ENCODE data around the gene AK5. TPM values are rescaled to one million over a fixed set of nuclear protein-coding genes. Genes with fewer than 3 reads are reported as not detected.

AK5 gene
- total and polyA plus RNA-seq, 4 donors, result 0.06 to 3.0 (median 0.15) TPM; not detected in 1

- WGBS, 2 donors, result 58 to 72% methylated on average over 8 of the region's 8 CpGs
- DNase-seq (peak; percentile 9 to 15 (median 11)), ATAC-seq (ENCODE audit: insufficient read depth, low FRiP score) (no peak)
- Histone ChIP-seq H3K4me3 (no peak overlapping the region), H3K27ac (ENCODE audit: low read depth in 1 of 2, low read length in 1 of 2) (no peak overlapping the region), H3K9me3 (ENCODE audit: control insufficient read depth in 4 of 4, insufficient read depth in 3 of 4, low read length in 3 of 4) (no peaks in the 10 kb centered on the region), H3K27me3 (ENCODE audit: control insufficient read depth in 3 of 3, insufficient read depth in 3 of 3, low read length in 2 of 3) (no peaks in the 10 kb centered on the region), H3K9ac (ENCODE audit: insufficient read depth in 1 of 2, low read length in 2 of 2) (no peak overlapping the region), H3K4me1 (ENCODE audit: control insufficient read depth in 5 of 5, insufficient read depth in 5 of 5, low read length in 5 of 5) (no peaks in the 10 kb centered on the region), H3K36me3 (ENCODE audit: control insufficient read depth in 4 of 4, insufficient read depth in 4 of 4, low read length in 4 of 4) (no peaks in the 10 kb centered on the region)
- TF ChIP-seq CTCF (IDR thresholded peaks at IDR 0.05; ENCODE audit: control extremely low read depth, extremely low read depth), result no peak
Measured at GRCh38 chr1:77313491-77313890, 31.7 kb downstream of the AK5 start.

GRCh38 chr1:77316006-77316405, 34.2 kb downstream of the AK5 start:
- Histone ChIP-seq H3K9me3 (ENCODE audit: control insufficient read depth in 4 of 4, insufficient read depth in 3 of 4, low read length in 3 of 4) (no peaks in the 10 kb centered on the region), H3K27ac (ENCODE audit: low read depth in 1 of 2, low read length in 1 of 2) (no peak overlapping the region), H3K4me3 (no peak overlapping the region), H3K36me3 (ENCODE audit: control insufficient read depth in 4 of 4, insufficient read depth in 4 of 4, low read length in 4 of 4) (no peaks in the 10 kb centered on the region), H3K9ac (ENCODE audit: insufficient read depth in 1 of 2, low read length in 2 of 2) (no peak overlapping the region), H3K4me1 (ENCODE audit: control insufficient read depth in 5 of 5, insufficient read depth in 5 of 5, low read length in 5 of 5) (no peaks in the 10 kb centered on the region), H3K27me3 (ENCODE audit: control insufficient read depth in 3 of 3, insufficient read depth in 3 of 3, low read length in 2 of 3) (no peaks in the 10 kb centered on the region)
- no peak for TF ChIP-seq CTCF (IDR thresholded peaks at IDR 0.05; ENCODE audit: control extremely low read depth, extremely low read depth)
- DNase-seq (no peak), ATAC-seq (ENCODE audit: insufficient read depth, low FRiP score) (no peak)
- 64 to 78% methylated on average over 1 of the region's 1 CpG for WGBS, 2 donors

GRCh38 chr1:77316966-77317365, 35.1 kb downstream of the AK5 start:
- Histone ChIP-seq H3K9ac (ENCODE audit: insufficient read depth in 1 of 2, low read length in 2 of 2) (no peak overlapping the region), H3K27me3 (ENCODE audit: control insufficient read depth in 3 of 3, insufficient read depth in 3 of 3, low read length in 2 of 3) (no peaks in the 10 kb centered on the region), H3K27ac (ENCODE audit: low read depth in 1 of 2, low read length in 1 of 2) (no peak overlapping the region), H3K4me1 (ENCODE audit: control insufficient read depth in 5 of 5, insufficient read depth in 5 of 5, low read length in 5 of 5) (no peaks in the 10 kb centered on the region), H3K36me3 (ENCODE audit: control insufficient read depth in 4 of 4, insufficient read depth in 4 of 4, low read length in 4 of 4) (no peaks in the 10 kb centered on the region), H3K4me3 (no peak overlapping the region), H3K9me3 (ENCODE audit: control insufficient read depth in 4 of 4, insufficient read depth in 3 of 4, low read length in 3 of 4) (no peaks in the 10 kb centered on the region)
- no peak for TF ChIP-seq CTCF (IDR thresholded peaks at IDR 0.05; ENCODE audit: control extremely low read depth, extremely low read depth)
- 74 to 88% methylated on average over 3 of the region's 3 CpGs for WGBS, 2 donors
- DNase-seq, result peak in 1 of 3 donors; percentile 6
- no peak for ATAC-seq (ENCODE audit: insufficient read depth, low FRiP score)

- ATAC-seq (ENCODE audit: insufficient read depth, low FRiP score) (no peak), DNase-seq (no peak)
- Histone ChIP-seq H3K4me1 (ENCODE audit: control insufficient read depth in 5 of 5, insufficient read depth in 5 of 5, low read length in 5 of 5) (no peaks in the 10 kb centered on the region), H3K27me3 (ENCODE audit: control insufficient read depth in 3 of 3, insufficient read depth in 3 of 3, low read length in 2 of 3) (no peaks in the 10 kb centered on the region), H3K9ac (ENCODE audit: insufficient read depth in 1 of 2, low read length in 2 of 2) (no peak overlapping the region), H3K27ac (ENCODE audit: low read depth in 1 of 2, low read length in 1 of 2) (no peak overlapping the region), H3K36me3 (ENCODE audit: control insufficient read depth in 4 of 4, insufficient read depth in 4 of 4, low read length in 4 of 4) (no peaks in the 10 kb centered on the region), H3K9me3 (ENCODE audit: control insufficient read depth in 4 of 4, insufficient read depth in 3 of 4, low read length in 3 of 4) (no peaks in the 10 kb centered on the region), H3K4me3 (no peak overlapping the region)
- no peak for TF ChIP-seq CTCF (IDR thresholded peaks at IDR 0.05; ENCODE audit: control extremely low read depth, extremely low read depth)
- 76 to 88% methylated on average over 1 of the region's 1 CpG for WGBS, 2 donors
Measured at GRCh38 chr1:77319036-77319705, 37.4 kb downstream of the AK5 start.

All from lung (tissue), 12 donors.